Endothelial cell of umbilical vein (primary cell): Measurements from ENCODE around the gene CAMP. TPM values are rescaled to one million over a fixed set of nuclear protein-coding genes. Genes with fewer than 3 reads are reported as not detected.

Experiments
- BruUV-seq: library from RNA; stranded (reverse); fragments of 400-500 nt; replicated peaks from 2 replicates; lab custom pipeline; 2021; lab: Mats Ljungman, UMichigan
- CTCF ChIA-PET: fragments of 300-600, 350-600 bp; sonication (Branson Sonifier 250); formaldehyde crosslinking; loops from one replicate; lab custom pipeline; 2021; ENCODE audit warnings: antibody characterized with exemption, inconsistent platforms; lab: Charles Lee
- POLR2A ChIA-PET: fragments of 300-600, 350-600 bp; sonication (Branson Sonifier 250); formaldehyde crosslinking; loops from one replicate; lab custom pipeline; 2021; ENCODE audit warnings: antibody characterized with exemption, inconsistent platforms; lab: Charles Lee
- DNase-seq: peaks from one replicate; pipeline ENCODE4 v3.0.0-alpha.2; 2011; ENCODE audit warnings: low read depth, low spot score
- FAIRE-seq: peaks from 2 replicates; lab custom pipeline; 2011; peaks lifted over from hg19 to GRCh38; lab: Jason Lieb, UNC
- H2AFZ ChIP-seq: 2 replicates; pipeline ENCODE4 v1.6.0; 2012; ENCODE audit warnings: low read depth, low read length, control low read depth, inconsistent platforms
- H3K27ac ChIP-seq: 2 replicates; pipeline ENCODE4 v1.5.1; 2011; ENCODE audit warnings: low read depth, mild to moderate bottlenecking, control low read depth, low read length, moderate library complexity; ENCODE audit not compliant: insufficient read depth
- H3K27me3 ChIP-seq, 2 experiments: 2 replicates each; pipeline versions ENCODE4 v1.6.0 to v1.6.1; 2011; ENCODE audit warnings: low read length in 2 of 2, mixed read lengths in 1 of 2; ENCODE audit not compliant: control insufficient read depth in 2 of 2, insufficient read depth in 2 of 2
- H3K36me3 ChIP-seq, 2 experiments: 2 replicates in 1 of 2; 3 replicates in 1 of 2; pipeline ENCODE4 v1.5.1; 2011; ENCODE audit warnings: low read length in 2 of 2, mild to moderate bottlenecking in 1 of 2, moderate library complexity in 1 of 2; ENCODE audit not compliant: control insufficient read depth in 2 of 2, insufficient read depth in 2 of 2; ENCODE audit errors: extremely low read depth in 1 of 2
- H3K4me1 ChIP-seq: 3 replicates; pipeline ENCODE4 v1.5.1; 2011; ENCODE audit warnings: mild to moderate bottlenecking, low read length; ENCODE audit not compliant: control insufficient read depth, insufficient read depth; ENCODE audit errors: extremely low read depth
- H3K4me2 ChIP-seq: 2 replicates; pipeline ENCODE4 v1.6.1; 2011; ENCODE audit warnings: low read length, control low read depth, mixed read lengths; ENCODE audit not compliant: insufficient read depth
- H3K4me3 ChIP-seq, 3 experiments: fragments of 200-600 bp in 1 of 3; sonication (generic), shearing (Covaris generic) in 1 of 3; replicated peaks in 1 of 3; 2 replicates each; pipeline ENCODE4 v1.5.1; 2011 to 2016; ENCODE audit warnings: control low read depth in 3 of 3, low read length in 3 of 3, mild to moderate bottlenecking in 2 of 3, inconsistent platforms in 1 of 3, low read depth in 1 of 3, moderate library complexity in 1 of 3; ENCODE audit not compliant: insufficient read depth in 1 of 3
- H3K79me2 ChIP-seq: 2 replicates; pipeline ENCODE4 v1.6.0; 2012; ENCODE audit warnings: low read length, inconsistent platforms; ENCODE audit not compliant: control insufficient read depth, insufficient read depth
- H3K9ac ChIP-seq: replicated peaks from 2 replicates; pipeline ENCODE3; 2011; ENCODE audit warnings: low read length, control low read depth; ENCODE audit not compliant: insufficient read depth; ENCODE audit errors: extremely low read depth
- H3K9me1 ChIP-seq: replicated peaks from 3 replicates; pipeline ENCODE4 v1.6.0; 2011; ENCODE audit warnings: mild to moderate bottlenecking, low read length; ENCODE audit not compliant: control insufficient read depth, insufficient read depth; ENCODE audit errors: extremely low read depth
- H3K9me3 ChIP-seq: replicated peaks from 2 replicates; pipeline ENCODE4 v1.5.1; 2012; ENCODE audit warnings: low read length, inconsistent platforms; ENCODE audit not compliant: control insufficient read depth, insufficient read depth
- H4K20me1 ChIP-seq: replicated peaks from 2 replicates; pipeline ENCODE3; 2011; ENCODE audit warnings: mild to moderate bottlenecking, low read length; ENCODE audit not compliant: control insufficient read depth, insufficient read depth; ENCODE audit errors: extremely low read depth
- EZH2 ChIP-seq: IDR thresholded peaks from 2 replicates; pipeline ENCODE4 v1.6.1; 2012; ENCODE audit warnings: borderline replicate concordance, low read depth, mild to moderate bottlenecking, moderate library complexity, low read length, inconsistent platforms; ENCODE audit not compliant: severe bottlenecking
- FOS ChIP-seq: IDR thresholded peaks from 2 replicates; pipeline ENCODE4 v1.6.1; 2011; ENCODE audit warnings: mild to moderate bottlenecking, low read length, moderate library complexity, borderline replicate concordance; ENCODE audit not compliant: insufficient read depth
- GATA2 ChIP-seq: IDR thresholded peaks from 2 replicates; pipeline ENCODE4 v1.7.0; 2011; ENCODE audit warnings: low read depth, mild to moderate bottlenecking, moderate library complexity, mixed read lengths, low read length; ENCODE audit not compliant: insufficient read length, insufficient read depth
- JUN ChIP-seq: IDR thresholded peaks from 2 replicates; pipeline ENCODE4 v1.6.1; 2011; ENCODE audit warnings: borderline replicate concordance, low read depth; ENCODE audit not compliant: insufficient read length, insufficient read depth
- MYC ChIP-seq: IDR thresholded peaks from one replicate; pipeline ENCODE4 v1.6.1; 2011; ENCODE audit warnings: mild to moderate bottlenecking, low read depth, low read length
- POLR2A ChIP-seq: IDR thresholded peaks from 2 replicates; pipeline ENCODE4 v1.6.1; 2012; ENCODE audit warnings: low read depth, mild to moderate bottlenecking, control low read depth, low read length
- POLR2AphosphoS5 ChIP-seq: IDR thresholded peaks from 2 replicates; pipeline ENCODE4 v1.6.1; 2012; ENCODE audit warnings: low read depth, mild to moderate bottlenecking, control low read depth, low read length, moderate library complexity; ENCODE audit not compliant: insufficient read depth
- dilution Hi-C: fragments of 300-500 bp; cut with MboI; formaldehyde crosslinking; loops from one replicate; pipeline ENCODE4 v1.15.0; 2019; ENCODE audit warnings: low sequenced_read_pairs; ENCODE audit not compliant: extremely low pct_ligation_motif_present
- intact Hi-C: fragments of 100-400 bp; cut with micrococcal nuclease; formaldehyde crosslinking; loops from one replicate; pipeline ENCODE4 v1.10.0; 2022
- polyA plus RNA-seq, 4 experiments: library from polyadenylated mRNA; depleted of rRNA in 3 of 4; stranded (reverse) in 3 of 4; unstranded in 1 of 4; fragments of >200 nt; gene quantifications; 2 replicates each; pipeline versions ENCODE4 v1.2.1 to v1.2.3, GENCODE V29; 2011 to 2012; ENCODE audit warnings: missing spikeins in 1 of 4
- total RNA-seq: library from RNA; stranded (reverse); gene quantifications from 2 replicates; pipeline ENCODE4 v1.2.3, GENCODE V29; 2021
- TF ChIP-seq, protein P1 (sequence below), 2 donors: IDR thresholded peaks; 1 replicate in 1 of 2; 2 replicates in 1 of 2; pipeline ENCODE4 v1.5.1; 2011; ENCODE audit warnings: low read length in 2 of 2, mild to moderate bottlenecking in 2 of 2, moderate library complexity in 2 of 2, control low read depth in 1 of 2, inconsistent platforms in 1 of 2, low read depth in 1 of 2; ENCODE audit not compliant: insufficient read depth in 1 of 2; ENCODE audit errors: extremely low read depth in 1 of 2
- TF ChIP-seq, protein P2 (sequence below): IDR thresholded peaks from 2 replicates; pipeline ENCODE4 v1.6.1; 2011; ENCODE audit not compliant: insufficient read depth, insufficient read length

Gene CAMP
- total and polyA plus RNA-seq, 2 donors (not counting 3 experiments of a cell fraction or from before 2014, with no cell fraction given) = not detected

DNA sequence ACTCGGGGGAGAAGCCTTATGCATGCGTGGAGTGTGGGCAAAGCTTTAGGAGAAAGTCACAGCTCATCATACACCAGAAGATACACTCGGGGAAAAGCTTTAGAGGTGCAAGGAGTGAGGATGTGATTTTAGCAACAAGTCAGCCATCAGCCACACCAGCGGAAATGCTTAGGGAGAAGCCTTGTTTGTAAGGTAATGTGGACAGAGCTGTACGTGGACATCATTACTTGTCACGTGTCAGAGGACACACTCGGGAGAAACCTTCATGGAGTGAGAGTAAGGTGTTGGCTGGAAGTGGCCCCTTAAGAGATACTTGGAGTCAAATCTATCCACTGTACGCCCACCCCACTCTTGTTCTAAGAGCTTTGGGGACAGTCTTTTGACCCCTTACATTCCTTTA is 46.3 kb downstream of the CAMP start:
- no peak overlapping the region for H2AFZ ChIP-seq
- H3K4me1 ChIP-seq = peaks cover 9% of the 10 kb centered on the region
- H3K9me3 ChIP-seq = no peaks in the 10 kb centered on the region
- TF ChIP-seq FOS (no peak), POLR2AphosphoS5 (no peak), MYC (no peak), JUN (no peak), GATA2 (no peak), EZH2 (no peak), POLR2A (no peak)
- TF ChIP-seq, protein P1, sequence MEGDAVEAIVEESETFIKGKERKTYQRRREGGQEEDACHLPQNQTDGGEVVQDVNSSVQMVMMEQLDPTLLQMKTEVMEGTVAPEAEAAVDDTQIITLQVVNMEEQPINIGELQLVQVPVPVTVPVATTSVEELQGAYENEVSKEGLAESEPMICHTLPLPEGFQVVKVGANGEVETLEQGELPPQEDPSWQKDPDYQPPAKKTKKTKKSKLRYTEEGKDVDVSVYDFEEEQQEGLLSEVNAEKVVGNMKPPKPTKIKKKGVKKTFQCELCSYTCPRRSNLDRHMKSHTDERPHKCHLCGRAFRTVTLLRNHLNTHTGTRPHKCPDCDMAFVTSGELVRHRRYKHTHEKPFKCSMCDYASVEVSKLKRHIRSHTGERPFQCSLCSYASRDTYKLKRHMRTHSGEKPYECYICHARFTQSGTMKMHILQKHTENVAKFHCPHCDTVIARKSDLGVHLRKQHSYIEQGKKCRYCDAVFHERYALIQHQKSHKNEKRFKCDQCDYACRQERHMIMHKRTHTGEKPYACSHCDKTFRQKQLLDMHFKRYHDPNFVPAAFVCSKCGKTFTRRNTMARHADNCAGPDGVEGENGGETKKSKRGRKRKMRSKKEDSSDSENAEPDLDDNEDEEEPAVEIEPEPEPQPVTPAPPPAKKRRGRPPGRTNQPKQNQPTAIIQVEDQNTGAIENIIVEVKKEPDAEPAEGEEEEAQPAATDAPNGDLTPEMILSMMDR (IDR thresholded peaks at IDR 0.05; ENCODE audit: extremely low read depth in 1 of 2, insufficient read depth in 1 of 2, low read depth in 1 of 2, low read length in 2 of 2) = no peak
- TF ChIP-seq, protein P2, sequence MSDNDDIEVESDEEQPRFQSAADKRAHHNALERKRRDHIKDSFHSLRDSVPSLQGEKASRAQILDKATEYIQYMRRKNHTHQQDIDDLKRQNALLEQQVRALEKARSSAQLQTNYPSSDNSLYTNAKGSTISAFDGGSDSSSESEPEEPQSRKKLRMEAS = no peak
- no peak for DNase-seq
- no peak overlapping the region for H3K9ac ChIP-seq
- H3K79me2 ChIP-seq = no peaks in the 10 kb centered on the region
- FAIRE-seq = no peak
- ChIA-PET CTCF (interaction anchor here (0.6 to 24.1 kb wide), 5 partner anchors 11 to 170 kb away, joined by 3 to 723 read pairs (median 4); partner anchors contain the start of genes CCDC51, PLXNB1 and TMA7), POLR2A (interaction anchor here (0.6 kb wide), 1 partner anchor 17 kb away, joined by 3 read pairs; no protein-coding TSS in a partner anchor)
- H3K9me1 ChIP-seq = no peaks in the 10 kb centered on the region
- no peaks in the 10 kb centered on the region for H4K20me1 ChIP-seq
- H3K36me3 ChIP-seq = peaks cover 0 to 4% of the 10 kb centered on the region in 2 experiments
- dilution Hi-C loops = no loop called here
- no peak overlapping the region for H3K4me3 ChIP-seq
- H3K27me3 ChIP-seq = no peaks in the 10 kb centered on the region
- BruUV-seq = no TSS peak
- H3K4me2 ChIP-seq = no peak overlapping the region
- H3K27ac ChIP-seq = no peak overlapping the region
- intact Hi-C loops = no loop called here
